ENCODE data around the gene ATRNL1.
"Not testable (repeated sequence)": the region's sequence is repeated elsewhere in the genome, so short reads cannot be mapped to it uniquely, and the experiment has no call there.

Gene ATRNL1

GRCh38 chr10:115207276-115207675 lies 114.1 kb downstream of the ATRNL1 start:
- DNase-seq (ENCODE audit: low read depth in 2 of 2), result not testable (repeated sequence)

GRCh38 chr10:115209133-115209532 lies 116.0 kb downstream of the ATRNL1 start:
- no peak for DNase-seq (ENCODE audit: low read depth in 2 of 2)

- no peak for DNase-seq (ENCODE audit: low read depth in 2 of 2)
Measured at GRCh38 chr10:115214829-115215228, 121.7 kb downstream of the ATRNL1 start.

- DNase-seq (ENCODE audit: low read depth in 2 of 2), result no peak
Measured at GRCh38 chr10:115219203-115219602, 126.0 kb downstream of the ATRNL1 start.

GRCh38 chr10:115222039-115222438 lies 128.9 kb downstream of the ATRNL1 start:
- no peak for DNase-seq (ENCODE audit: low read depth in 2 of 2)

- no peak for DNase-seq (ENCODE audit: low read depth in 2 of 2)
Measured at GRCh38 chr10:115239761-115240160, 146.6 kb downstream of the ATRNL1 start.

- no peak for DNase-seq (ENCODE audit: low read depth in 2 of 2)
Measured at GRCh38 chr10:115250784-115251183, 157.6 kb downstream of the ATRNL1 start.

GRCh38 chr10:115253765-115254164 lies 160.6 kb downstream of the ATRNL1 start:
- not testable (repeated sequence) for DNase-seq (ENCODE audit: low read depth in 2 of 2)

GRCh38 chr10:115272482-115272881 lies 179.3 kb downstream of the ATRNL1 start:
- no peak for DNase-seq (ENCODE audit: low read depth in 2 of 2)

- DNase-seq (ENCODE audit: low read depth in 2 of 2), result no peak
Measured at GRCh38 chr10:115278294-115278693, 185.1 kb downstream of the ATRNL1 start.

- DNase-seq (ENCODE audit: low read depth in 2 of 2), result no peak
Measured at GRCh38 chr10:115295213-115295805, 202.1 kb downstream of the ATRNL1 start.

- DNase-seq (ENCODE audit: low read depth in 2 of 2), result no peak
Measured at GRCh38 chr10:115300080-115300479, 206.9 kb downstream of the ATRNL1 start.

GRCh38 chr10:115319669-115320068 lies 226.5 kb downstream of the ATRNL1 start:
- DNase-seq (ENCODE audit: low read depth in 2 of 2), result not testable (repeated sequence)

GRCh38 chr10:115321360-115321759 lies 228.2 kb downstream of the ATRNL1 start:
- DNase-seq (ENCODE audit: low read depth in 2 of 2), result no peak

- DNase-seq (ENCODE audit: low read depth in 2 of 2), result no peak
Measured at GRCh38 chr10:115328331-115328730, 235.2 kb downstream of the ATRNL1 start.

GRCh38 chr10:115335366-115335765 lies 242.2 kb downstream of the ATRNL1 start:
- no peak for DNase-seq (ENCODE audit: low read depth in 2 of 2)

- DNase-seq (ENCODE audit: low read depth in 2 of 2), result no peak
Measured at GRCh38 chr10:115355162-115355760, 262.1 kb downstream of the ATRNL1 start.

- not testable (repeated sequence) for DNase-seq (ENCODE audit: low read depth in 2 of 2)
Measured at GRCh38 chr10:115367920-115368319, 274.8 kb downstream of the ATRNL1 start.

GRCh38 chr10:115379064-115379463 lies 285.9 kb downstream of the ATRNL1 start:
- no peak for DNase-seq (ENCODE audit: low read depth in 2 of 2)

- no peak for DNase-seq (ENCODE audit: low read depth in 2 of 2)
Measured at GRCh38 chr10:115384665-115385064, 291.5 kb downstream of the ATRNL1 start.

GRCh38 chr10:115390607-115391006 lies 297.4 kb downstream of the ATRNL1 start:
- DNase-seq (ENCODE audit: low read depth in 2 of 2), result no peak

GRCh38 chr10:115398026-115398425 lies 304.9 kb downstream of the ATRNL1 start:
- DNase-seq (ENCODE audit: low read depth in 2 of 2), result no peak

GRCh38 chr10:115402699-115403098 lies 309.5 kb downstream of the ATRNL1 start:
- DNase-seq (ENCODE audit: low read depth in 2 of 2), result no peak

- not testable (repeated sequence) for DNase-seq (ENCODE audit: low read depth in 2 of 2)
Measured at GRCh38 chr10:115405838-115406237, 312.7 kb downstream of the ATRNL1 start.

All from stimulated activated CD4-positive, alpha-beta T cell treated with anti-CD3 and anti-CD28 coated beads, Interleukin-12 subunit alpha, Interleukin-12 subunit beta, amount 100 ng/mL, for 24 hours (primary cell).